Neural cell (in vitro differentiated cells): ENCODE results near the gene SH3TC1. TPM values are rescaled to one million over a fixed set of nuclear protein-coding genes. Genes with fewer than 3 reads are reported as not detected.

Source experiments
- H2AFZ ChIP-seq: fragments of 200-600, 300-800 bp; sonication (generic), shearing (Covaris generic); 2 replicates; pipeline ENCODE4 v1.6.0; 2014; ENCODE audit warnings: low read depth, mild to moderate bottlenecking, antibody characterized with exemption, low read length, moderate library complexity
- H3F3A ChIP-seq: fragments of 200-600 bp; shearing (Covaris generic); 2 replicates; pipeline ENCODE4 v1.6.1; 2016; ENCODE audit warnings: mild to moderate bottlenecking, moderate library complexity, mixed read lengths, antibody characterized with exemption, low read length; ENCODE audit not compliant: insufficient read depth, poor library complexity, severe bottlenecking
- H3K27ac ChIP-seq: fragments of 200-600, 300-800 bp; sonication (generic), shearing (Covaris generic); 2 replicates; pipeline ENCODE4 v1.5.1; 2014; ENCODE audit warnings: mild to moderate bottlenecking, low read length, moderate library complexity
- H3K27me3 ChIP-seq: fragments of 300-800, 200-600 bp; sonication (generic), shearing (Covaris generic); 2 replicates; pipeline ENCODE4 v1.6.0; 2014; ENCODE audit warnings: mild to moderate bottlenecking, low read depth, low read length, moderate library complexity; ENCODE audit not compliant: insufficient read depth
- H3K36me3 ChIP-seq: fragments of 300-800, 200-600 bp; sonication (generic), shearing (Covaris generic); 2 replicates; pipeline ENCODE4 v1.5.1; 2014; ENCODE audit warnings: mild to moderate bottlenecking, antibody characterized with exemption, low read length, moderate library complexity; ENCODE audit not compliant: insufficient read depth
- H3K4me2 ChIP-seq: fragments of 300-800, 200-600 bp; sonication (generic), shearing (Covaris generic); 2 replicates; pipeline ENCODE4 v1.6.0; 2014; ENCODE audit warnings: mild to moderate bottlenecking, low read length
- H3K4me3 ChIP-seq: fragments of 300-800, 200-600 bp; sonication (generic), shearing (Covaris generic); 2 replicates; pipeline ENCODE4 v1.5.1; 2014; ENCODE audit warnings: mild to moderate bottlenecking, low read length, moderate library complexity
- H3K79me2 ChIP-seq: fragments of 200-600 bp; shearing (Covaris generic); replicated peaks from 2 replicates; pipeline ENCODE4 v1.6.0; 2014; ENCODE audit warnings: mild to moderate bottlenecking, low read length, moderate library complexity; ENCODE audit not compliant: insufficient read depth
- H3K9ac ChIP-seq: fragments of 300-800, 200-600 bp; sonication (generic), shearing (Covaris generic); 2 replicates; pipeline ENCODE4 v1.6.1; 2016; ENCODE audit warnings: mild to moderate bottlenecking, low read length, mixed read lengths
- H3K9me2 ChIP-seq: fragments of 200-600 bp; shearing (Covaris generic); 2 replicates; pipeline ENCODE4 v1.6.1; 2016; ENCODE audit warnings: mild to moderate bottlenecking, low read length, mixed read lengths; ENCODE audit not compliant: insufficient read depth
- H3K9me3 ChIP-seq: fragments of 200-600, 300-800 bp; sonication (generic), shearing (Covaris generic); 2 replicates; pipeline ENCODE4 v1.6.1; 2016; ENCODE audit warnings: mild to moderate bottlenecking, mixed run types, low read length, moderate library complexity, mixed read lengths
- H4K20me1 ChIP-seq: fragments of 200-600 bp; shearing (Covaris generic); 2 replicates; pipeline ENCODE4 v1.6.1; 2016; ENCODE audit warnings: mild to moderate bottlenecking, mixed run types; ENCODE audit not compliant: insufficient read depth
- CTCF ChIP-seq: fragments of 450-650 bp; IDR thresholded peaks from 2 replicates; pipeline ENCODE4 v1.5.1; 2014; ENCODE audit warnings: antibody characterized with exemption, mild to moderate bottlenecking, moderate library complexity; ENCODE audit not compliant: poor library complexity, severe bottlenecking
- EP300 ChIP-seq: fragments of 450-650 bp; conservative IDR thresholded peaks from 2 replicates; pipeline ENCODE4 v1.6.1; 2014; ENCODE audit warnings: antibody characterized with exemption, mild to moderate bottlenecking, moderate library complexity; ENCODE audit not compliant: poor library complexity, severe bottlenecking
- EZH2 ChIP-seq: fragments of 200-600, 300-800 bp; shearing (Covaris generic), sonication (generic); IDR thresholded peaks from 2 replicates; pipeline ENCODE4 v1.6.1; 2014; ENCODE audit warnings: antibody characterized with exemption, low read length, borderline replicate concordance, mild to moderate bottlenecking; ENCODE audit not compliant: insufficient read depth, poor library complexity, severe bottlenecking
- MXI1 ChIP-seq: fragments of 450-650 bp; conservative IDR thresholded peaks from 2 replicates; pipeline ENCODE4 v1.6.1; 2014; ENCODE audit warnings: antibody characterized with exemption, mild to moderate bottlenecking; ENCODE audit not compliant: poor library complexity, severe bottlenecking
- POLR2AphosphoS5 ChIP-seq: IDR thresholded peaks from 2 replicates; pipeline ENCODE4 v1.6.1; 2012
- RAD21 ChIP-seq: fragments of 450-650 bp; conservative IDR thresholded peaks from 2 replicates; pipeline ENCODE4 v1.6.1; 2014; ENCODE audit warnings: antibody characterized with exemption, mild to moderate bottlenecking, moderate library complexity
- SMC3 ChIP-seq: fragments of 450-650 bp; conservative IDR thresholded peaks from 2 replicates; pipeline ENCODE4 v1.6.1; 2014; ENCODE audit warnings: antibody characterized with exemption, mild to moderate bottlenecking, moderate library complexity; ENCODE audit not compliant: poor library complexity
- TAF1 ChIP-seq: IDR thresholded peaks from 2 replicates; pipeline ENCODE4 v1.6.1; 2012; ENCODE audit warnings: low read depth
- polyA plus RNA-seq: library from polyadenylated mRNA; depleted of rRNA; stranded (reverse); fragments of >200 nt; gene quantifications from 2 replicates; pipeline ENCODE4 v1.2.3, GENCODE V29; 2014
- TF ChIP-seq, protein P1 (sequence below): IDR thresholded peaks from 2 replicates; pipeline ENCODE4 v1.6.1; 2012; ENCODE audit warnings: borderline replicate concordance

SH3TC1 gene
- polyA plus RNA-seq, 1 donor from 2014 or later: not detected

DNA sequence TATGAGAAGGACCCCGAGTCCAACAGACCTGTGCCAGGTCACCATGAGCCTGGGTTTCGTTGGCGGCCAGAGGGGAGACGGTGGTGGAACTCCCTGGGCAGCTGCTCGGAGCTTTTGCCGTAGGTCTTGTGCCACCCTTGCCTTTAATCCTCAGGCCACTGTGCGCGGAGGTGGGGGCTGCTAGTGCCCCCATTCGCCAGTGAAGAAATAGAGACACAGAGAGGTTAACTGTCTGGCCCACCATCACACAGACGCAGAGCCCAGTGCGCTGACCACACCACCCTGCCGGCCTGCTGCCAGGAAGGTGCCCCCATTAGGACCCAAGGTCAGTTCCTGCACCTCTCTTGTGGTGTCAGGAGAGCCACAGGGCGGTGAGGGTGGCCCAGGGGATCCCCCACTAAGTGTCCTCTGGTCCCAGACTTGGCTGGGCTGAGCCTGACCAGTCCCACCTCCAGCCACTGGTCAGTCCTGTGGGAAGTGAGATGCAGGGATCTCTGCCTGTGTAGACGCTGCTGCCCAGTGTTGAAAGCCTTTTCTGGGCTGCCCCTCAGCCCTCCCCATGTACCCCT is 42.2 kb downstream of the SH3TC1 start:
- no peaks in the 10 kb centered on the region for H4K20me1 ChIP-seq
- no peak overlapping the region for H3K4me3 ChIP-seq
- no peaks in the 10 kb centered on the region for H3F3A ChIP-seq
- no peaks in the 10 kb centered on the region for H3K27me3 ChIP-seq
- no peak overlapping the region for H3K27ac ChIP-seq
- H3K79me2 ChIP-seq: no peaks in the 10 kb centered on the region
- no peak overlapping the region for H3K9ac ChIP-seq
- H3K9me3 ChIP-seq: no peaks in the 10 kb centered on the region
- H3K9me2 ChIP-seq: no peaks in the 10 kb centered on the region
- no peak overlapping the region for H3K4me2 ChIP-seq
- H3K36me3 ChIP-seq: no peaks in the 10 kb centered on the region
- H2AFZ ChIP-seq: no peak overlapping the region
- TF ChIP-seq POLR2AphosphoS5 (no peak), RAD21 (no peak), EP300 (no peak), EZH2 (no peak), MXI1 (no peak), CTCF (no peak), TAF1 (no peak), SMC3 (no peak)
- TF ChIP-seq, protein P1, sequence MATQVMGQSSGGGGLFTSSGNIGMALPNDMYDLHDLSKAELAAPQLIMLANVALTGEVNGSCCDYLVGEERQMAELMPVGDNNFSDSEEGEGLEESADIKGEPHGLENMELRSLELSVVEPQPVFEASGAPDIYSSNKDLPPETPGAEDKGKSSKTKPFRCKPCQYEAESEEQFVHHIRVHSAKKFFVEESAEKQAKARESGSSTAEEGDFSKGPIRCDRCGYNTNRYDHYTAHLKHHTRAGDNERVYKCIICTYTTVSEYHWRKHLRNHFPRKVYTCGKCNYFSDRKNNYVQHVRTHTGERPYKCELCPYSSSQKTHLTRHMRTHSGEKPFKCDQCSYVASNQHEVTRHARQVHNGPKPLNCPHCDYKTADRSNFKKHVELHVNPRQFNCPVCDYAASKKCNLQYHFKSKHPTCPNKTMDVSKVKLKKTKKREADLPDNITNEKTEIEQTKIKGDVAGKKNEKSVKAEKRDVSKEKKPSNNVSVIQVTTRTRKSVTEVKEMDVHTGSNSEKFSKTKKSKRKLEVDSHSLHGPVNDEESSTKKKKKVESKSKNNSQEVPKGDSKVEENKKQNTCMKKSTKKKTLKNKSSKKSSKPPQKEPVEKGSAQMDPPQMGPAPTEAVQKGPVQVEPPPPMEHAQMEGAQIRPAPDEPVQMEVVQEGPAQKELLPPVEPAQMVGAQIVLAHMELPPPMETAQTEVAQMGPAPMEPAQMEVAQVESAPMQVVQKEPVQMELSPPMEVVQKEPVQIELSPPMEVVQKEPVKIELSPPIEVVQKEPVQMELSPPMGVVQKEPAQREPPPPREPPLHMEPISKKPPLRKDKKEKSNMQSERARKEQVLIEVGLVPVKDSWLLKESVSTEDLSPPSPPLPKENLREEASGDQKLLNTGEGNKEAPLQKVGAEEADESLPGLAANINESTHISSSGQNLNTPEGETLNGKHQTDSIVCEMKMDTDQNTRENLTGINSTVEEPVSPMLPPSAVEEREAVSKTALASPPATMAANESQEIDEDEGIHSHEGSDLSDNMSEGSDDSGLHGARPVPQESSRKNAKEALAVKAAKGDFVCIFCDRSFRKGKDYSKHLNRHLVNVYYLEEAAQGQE: no peak

DNA sequence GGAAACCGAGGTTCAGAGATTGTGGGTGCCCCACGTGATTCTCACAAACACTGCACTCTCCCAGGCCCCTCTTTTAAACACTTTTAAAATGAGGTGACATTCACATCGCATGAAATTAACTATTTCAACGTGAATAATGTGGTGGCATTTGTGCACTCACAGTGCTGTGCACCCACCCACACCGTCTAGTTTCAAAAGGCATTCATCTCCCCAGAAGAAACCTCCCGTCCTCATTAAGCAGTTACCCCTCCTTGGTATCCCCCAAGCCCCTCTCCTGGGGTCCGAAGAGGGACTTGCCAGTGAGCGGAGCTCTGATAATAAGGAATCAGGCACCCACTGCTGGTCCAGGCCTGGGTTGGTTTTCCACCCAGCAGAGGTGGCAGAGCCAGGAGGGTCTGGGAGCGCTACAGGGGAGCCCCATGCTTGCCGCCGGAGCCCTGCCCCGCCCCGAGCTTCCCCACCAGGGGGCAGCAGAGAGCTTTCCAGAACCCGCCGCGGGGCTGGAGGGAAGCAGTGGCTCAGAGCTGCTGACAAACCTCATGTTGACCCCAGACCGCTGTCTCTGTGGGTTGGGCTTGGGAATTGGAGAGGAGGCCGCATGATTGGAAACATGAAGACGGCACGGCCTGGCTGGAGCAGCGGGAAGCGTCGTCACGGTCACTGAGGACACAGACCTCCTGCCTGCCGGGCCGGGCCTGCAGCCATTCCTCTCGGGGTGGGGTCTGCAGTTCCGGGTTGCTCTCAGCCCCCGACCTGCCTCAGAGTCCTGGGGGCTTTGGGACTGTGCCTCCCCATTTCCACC is 43.0 kb downstream of the SH3TC1 start:
- Histone ChIP-seq H3K4me2 (no peak overlapping the region), H3K9ac (no peak overlapping the region)

More for the DNA sequence above, 43.0 kb downstream of the SH3TC1 start:
- H2AFZ ChIP-seq: no peak overlapping the region
- H3K79me2 ChIP-seq: no peaks in the 10 kb centered on the region
- H3K27ac ChIP-seq: no peak overlapping the region
- no peaks in the 10 kb centered on the region for H4K20me1 ChIP-seq
- H3K9me3 ChIP-seq: no peaks in the 10 kb centered on the region
- H3K9me2 ChIP-seq: no peaks in the 10 kb centered on the region
- no peaks in the 10 kb centered on the region for H3F3A ChIP-seq
- no peak overlapping the region for H3K4me3 ChIP-seq
- no peaks in the 10 kb centered on the region for H3K36me3 ChIP-seq
- peak; percentile 89 for TF ChIP-seq CTCF
- peak; percentile 87 for TF ChIP-seq RAD21
- peak; percentile 91 for TF ChIP-seq SMC3
- TF ChIP-seq POLR2AphosphoS5: no peak
- TF ChIP-seq EZH2: no peak
- H3K27me3 ChIP-seq: no peaks in the 10 kb centered on the region
